Lower lobe of right lung (tissue), 2 donors: ENCODE data around the gene MRPS15. TPM values are rescaled to one million over a fixed set of nuclear protein-coding genes. Genes with fewer than 3 reads are reported as not detected.
"Not testable (repeated sequence)": the region's sequence is repeated elsewhere in the genome, so short reads cannot be mapped to it uniquely, and the experiment has no call there.

Source experiments
- ATAC-seq, 2 donors: fragments of 200-7000 bp; cut with Tn5 transposase; one replicate each; pipeline ENCODE4 v1.9.1; 2020 to 2022; ENCODE audit warnings: mild to moderate bottlenecking in 2 of 2, moderate library complexity in 2 of 2
- DNase-seq: peaks from one replicate; pipeline ENCODE4 v3.0.0-alpha.2; 2020
- H3K27ac ChIP-seq: fragments of 200-600 bp; one replicate; pipeline ENCODE4 v1.8.0; 2022
- H3K27me3 ChIP-seq: fragments of 200-600 bp; one replicate; pipeline ENCODE4 v1.8.0; 2022; ENCODE audit warnings: low read depth
- H3K36me3 ChIP-seq: fragments of 200-600 bp; one replicate; pipeline ENCODE4 v1.8.0; 2022; ENCODE audit warnings: mild to moderate bottlenecking
- H3K4me1 ChIP-seq: fragments of 200-600 bp; one replicate; pipeline ENCODE4 v1.8.0; 2022
- H3K4me3 ChIP-seq: fragments of 200-600 bp; one replicate; pipeline ENCODE4 v1.8.0; 2022; ENCODE audit warnings: mild to moderate bottlenecking
- H3K9me3 ChIP-seq: fragments of 200-600 bp; one replicate; pipeline ENCODE4 v1.8.0; 2022
- intact Hi-C: fragments of 100-400 bp; cut with DNase I; formaldehyde crosslinking; loops from one replicate; pipeline ENCODE4 v1.11.0; 2022
- total RNA-seq: library from RNA; stranded (reverse); fragmentation: NEBNext Ultra II Directional; extraction: Animal tissue kit (Norgen Biotek cat#: 25700); gene quantifications from one replicate; pipeline ENCODE4 v1.2.1, GENCODE V29; 2021
- TF ChIP-seq, protein P1 (sequence below): fragments of 200-600 bp; IDR thresholded peaks from one replicate; pipeline ENCODE4 v1.8.0; 2022; ENCODE audit warnings: antibody characterized with exemption, mild to moderate bottlenecking
- donor health status: DM: no; HTN: yes; CAD: no; lungs with severe emphysema.

MRPS15 gene
- total RNA-seq, 1 donor from 2014 or later: 59.4 TPM

DNA sequence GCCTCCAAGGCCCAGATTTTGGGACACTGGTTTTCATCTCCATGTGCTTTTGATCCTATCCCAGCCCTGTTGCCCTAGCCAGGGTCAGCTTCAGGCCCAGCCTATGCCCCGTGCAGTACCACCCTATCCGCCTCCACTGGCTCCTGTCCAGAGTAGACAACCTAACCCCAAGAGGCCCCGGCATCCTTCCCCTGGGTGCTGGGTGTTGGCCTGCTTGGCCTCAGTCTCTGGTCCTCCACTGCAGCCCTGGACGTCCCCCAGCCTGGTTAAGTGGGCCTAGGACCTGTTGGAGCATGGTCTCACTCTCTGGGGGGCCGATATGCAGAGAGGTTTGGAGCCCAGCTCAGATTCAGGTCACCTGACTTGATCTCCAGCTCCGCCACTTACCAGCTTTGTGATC, 16.9 kb upstream of the MRPS15 start:
- Histone ChIP-seq H3K4me1 (peaks cover 33% of the 10 kb centered on the region), H3K4me3 (peak overlapping the region; percentile 56), H3K27me3 (no peaks in the 10 kb centered on the region), H3K36me3 (no peaks in the 10 kb centered on the region), H3K27ac (no peak overlapping the region), H3K9me3 (no peaks in the 10 kb centered on the region)
- TF ChIP-seq, protein P1, sequence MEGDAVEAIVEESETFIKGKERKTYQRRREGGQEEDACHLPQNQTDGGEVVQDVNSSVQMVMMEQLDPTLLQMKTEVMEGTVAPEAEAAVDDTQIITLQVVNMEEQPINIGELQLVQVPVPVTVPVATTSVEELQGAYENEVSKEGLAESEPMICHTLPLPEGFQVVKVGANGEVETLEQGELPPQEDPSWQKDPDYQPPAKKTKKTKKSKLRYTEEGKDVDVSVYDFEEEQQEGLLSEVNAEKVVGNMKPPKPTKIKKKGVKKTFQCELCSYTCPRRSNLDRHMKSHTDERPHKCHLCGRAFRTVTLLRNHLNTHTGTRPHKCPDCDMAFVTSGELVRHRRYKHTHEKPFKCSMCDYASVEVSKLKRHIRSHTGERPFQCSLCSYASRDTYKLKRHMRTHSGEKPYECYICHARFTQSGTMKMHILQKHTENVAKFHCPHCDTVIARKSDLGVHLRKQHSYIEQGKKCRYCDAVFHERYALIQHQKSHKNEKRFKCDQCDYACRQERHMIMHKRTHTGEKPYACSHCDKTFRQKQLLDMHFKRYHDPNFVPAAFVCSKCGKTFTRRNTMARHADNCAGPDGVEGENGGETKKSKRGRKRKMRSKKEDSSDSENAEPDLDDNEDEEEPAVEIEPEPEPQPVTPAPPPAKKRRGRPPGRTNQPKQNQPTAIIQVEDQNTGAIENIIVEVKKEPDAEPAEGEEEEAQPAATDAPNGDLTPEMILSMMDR: no peak
- intact Hi-C loops: no loop called here
- no peak for ATAC-seq
- no peak for DNase-seq

GRCh38 chr1:36480161-36480560, 16.0 kb upstream of the MRPS15 start:
- H3K36me3 ChIP-seq: no peaks in the 10 kb centered on the region
- H3K4me1 ChIP-seq: peaks cover 27% of the 10 kb centered on the region
- H3K27ac ChIP-seq: no peak overlapping the region
- TF ChIP-seq, protein P1: no peak
- H3K9me3 ChIP-seq: no peaks in the 10 kb centered on the region
- no peak for ATAC-seq
- no peak overlapping the region for H3K4me3 ChIP-seq
- DNase-seq: no peak
- H3K27me3 ChIP-seq: no peaks in the 10 kb centered on the region
- intact Hi-C loops: no loop called here

- no peaks in the 10 kb centered on the region for H3K9me3 ChIP-seq
- DNase-seq (no peak), ATAC-seq (no peak)
- H3K4me3 ChIP-seq: no peak overlapping the region
- intact Hi-C loops: no loop called here
- H3K36me3 ChIP-seq: no peaks in the 10 kb centered on the region
- peaks cover 27% of the 10 kb centered on the region for H3K4me1 ChIP-seq
- no peaks in the 10 kb centered on the region for H3K27me3 ChIP-seq
- TF ChIP-seq, protein P1: no peak
- H3K27ac ChIP-seq: no peak overlapping the region
Measured at GRCh38 chr1:36479505-36480051, 15.4 kb upstream of the MRPS15 start.

- DNase-seq, H3K27ac ChIP-seq, ATAC-seq, H3K36me3 ChIP-seq, H3K27me3 ChIP-seq, H3K9me3 ChIP-seq, intact Hi-C loops, H3K4me3 ChIP-seq: not testable (repeated sequence)
- H3K4me1 ChIP-seq: peaks cover 18% of the 10 kb centered on the region
Measured at GRCh38 chr1:36477615-36478014, 13.4 kb upstream of the MRPS15 start.

GRCh38 chr1:36476945-36477344, 12.8 kb upstream of the MRPS15 start:
- TF ChIP-seq, protein P1: no peak
- Histone ChIP-seq H3K4me1 (peaks cover 16% of the 10 kb centered on the region), H3K9me3 (no peaks in the 10 kb centered on the region), H3K4me3 (no peak overlapping the region), H3K27ac (no peak overlapping the region), H3K27me3 (no peaks in the 10 kb centered on the region), H3K36me3 (no peaks in the 10 kb centered on the region)
- intact Hi-C loops: no loop called here
- DNase-seq (no peak), ATAC-seq (no peak)

GRCh38 chr1:36475910-36476604, 11.9 kb upstream of the MRPS15 start:
- DNase-seq (no peak), ATAC-seq (no peak)
- TF ChIP-seq, protein P1: no peak
- intact Hi-C loops: no loop called here
- H3K27me3 ChIP-seq: no peaks in the 10 kb centered on the region
- H3K27ac ChIP-seq: no peak overlapping the region
- H3K4me1 ChIP-seq: peaks cover 9% of the 10 kb centered on the region
- no peaks in the 10 kb centered on the region for H3K36me3 ChIP-seq
- H3K4me3 ChIP-seq: no peak overlapping the region
- no peaks in the 10 kb centered on the region for H3K9me3 ChIP-seq
